ENCODE results near the gene ALDH4A1. TPM values are rescaled to one million over a fixed set of nuclear protein-coding genes. Genes with fewer than 3 reads are reported as not detected.

The ALDH4A1 gene
- total and polyA plus RNA-seq, 9 of the 15 experiments (the other 6 are each of a cell fraction or from before 2014, with no cell fraction given): 0.27 to 31.4 (median 16.6) TPM

DNA sequence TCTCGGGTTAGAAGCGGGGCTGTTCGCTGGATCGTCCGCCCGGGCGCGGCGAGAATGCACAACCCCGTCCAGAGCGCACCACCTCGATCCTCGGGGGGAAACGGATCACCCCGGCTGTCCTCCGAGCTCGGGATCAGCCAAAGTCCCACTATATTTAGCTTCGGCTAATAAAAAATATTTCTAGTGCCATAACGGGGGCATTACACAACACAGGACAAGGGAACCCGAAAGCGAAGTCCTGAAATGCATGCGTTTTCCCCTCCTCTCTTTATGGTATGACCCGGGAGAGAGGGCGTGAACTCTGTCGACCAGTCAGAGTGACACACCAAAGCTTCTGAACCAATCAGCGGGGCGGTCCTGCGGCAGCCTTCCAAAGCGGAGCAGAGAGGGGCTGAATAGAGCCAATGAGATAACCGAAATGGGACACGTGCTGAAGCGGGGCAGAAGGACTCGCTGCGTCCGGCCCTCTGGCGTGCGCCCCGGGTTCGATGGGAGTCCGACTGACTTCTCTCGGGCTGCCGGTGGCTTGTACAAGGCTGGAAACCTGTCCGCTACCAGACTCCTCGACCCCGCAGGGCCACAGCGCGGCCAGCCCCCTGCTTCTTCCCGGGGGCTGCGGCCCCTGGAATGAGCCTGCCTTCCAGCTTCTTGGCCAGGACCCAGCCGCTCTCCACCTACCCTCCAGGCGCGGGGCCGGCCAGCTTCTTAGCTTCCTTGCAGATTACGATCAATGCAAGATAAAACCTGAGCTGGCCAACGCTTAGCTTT is at the start of gene ALDH4A1 (continued):
- TF ChIP-seq ZNF609 (CRISPR knock-in tag; IDR thresholded peaks at IDR 0.05; ENCODE audit: borderline replicate concordance) (no peak), ZBTB7A (IDR thresholded peaks at IDR 0.05; ENCODE audit: borderline replicate concordance, control insufficient read depth, low read depth, low read length) (peak; percentile 75; the same call in 1 of the 2 replicates), CHD2 (IDR thresholded peaks at IDR 0.05; ENCODE audit: low read depth, low read length) (peak; percentile 49; the same call in 1 of the 2 replicates), POLR2AphosphoS5 (IDR thresholded peaks at IDR 0.05; ENCODE audit: control insufficient read depth, insufficient read depth, low read depth, low read length) (peak; percentile 66), SRSF7 (optimal IDR thresholded peaks at IDR 0.05; ENCODE audit: low read depth, low read length) (no peak), GABPB2 (CRISPR knock-in tag; conservative IDR thresholded peaks at IDR 0.05) (no peak), HNRNPUL1 (IDR thresholded peaks at IDR 0.05; ENCODE audit: low read length) (no peak), FOXA3 (CRISPR knock-in tag; conservative IDR thresholded peaks at IDR 0.05 in 1 of 2, IDR thresholded peaks at IDR 0.05 in 1 of 2) (peak in 1 of 2 experiments; percentile 76; a peak in 1 of 4 replicates), HNRNPK (IDR thresholded peaks at IDR 0.05; ENCODE audit: low read depth, low read length, poor library complexity, severe bottlenecking) (no peak), JUN (IDR thresholded peaks at IDR 0.05; ENCODE audit: borderline replicate concordance, low read depth, low read length) (peak; percentile 46; the same call in 1 of the 2 replicates), JUN (CRISPR knock-in tag; IDR thresholded peaks at IDR 0.05; ENCODE audit: borderline replicate concordance) (peak; percentile 60; the same call in 1 of the 2 replicates), TCF7L2 (IDR thresholded peaks at IDR 0.05; ENCODE audit: low read depth, low read length) (peak; percentile 98), ZNF239 (CRISPR knock-in tag; IDR thresholded peaks at IDR 0.05) (peak; percentile 18; the same call in 1 of the 2 replicates)
- TF ChIP-seq, protein P1, sequence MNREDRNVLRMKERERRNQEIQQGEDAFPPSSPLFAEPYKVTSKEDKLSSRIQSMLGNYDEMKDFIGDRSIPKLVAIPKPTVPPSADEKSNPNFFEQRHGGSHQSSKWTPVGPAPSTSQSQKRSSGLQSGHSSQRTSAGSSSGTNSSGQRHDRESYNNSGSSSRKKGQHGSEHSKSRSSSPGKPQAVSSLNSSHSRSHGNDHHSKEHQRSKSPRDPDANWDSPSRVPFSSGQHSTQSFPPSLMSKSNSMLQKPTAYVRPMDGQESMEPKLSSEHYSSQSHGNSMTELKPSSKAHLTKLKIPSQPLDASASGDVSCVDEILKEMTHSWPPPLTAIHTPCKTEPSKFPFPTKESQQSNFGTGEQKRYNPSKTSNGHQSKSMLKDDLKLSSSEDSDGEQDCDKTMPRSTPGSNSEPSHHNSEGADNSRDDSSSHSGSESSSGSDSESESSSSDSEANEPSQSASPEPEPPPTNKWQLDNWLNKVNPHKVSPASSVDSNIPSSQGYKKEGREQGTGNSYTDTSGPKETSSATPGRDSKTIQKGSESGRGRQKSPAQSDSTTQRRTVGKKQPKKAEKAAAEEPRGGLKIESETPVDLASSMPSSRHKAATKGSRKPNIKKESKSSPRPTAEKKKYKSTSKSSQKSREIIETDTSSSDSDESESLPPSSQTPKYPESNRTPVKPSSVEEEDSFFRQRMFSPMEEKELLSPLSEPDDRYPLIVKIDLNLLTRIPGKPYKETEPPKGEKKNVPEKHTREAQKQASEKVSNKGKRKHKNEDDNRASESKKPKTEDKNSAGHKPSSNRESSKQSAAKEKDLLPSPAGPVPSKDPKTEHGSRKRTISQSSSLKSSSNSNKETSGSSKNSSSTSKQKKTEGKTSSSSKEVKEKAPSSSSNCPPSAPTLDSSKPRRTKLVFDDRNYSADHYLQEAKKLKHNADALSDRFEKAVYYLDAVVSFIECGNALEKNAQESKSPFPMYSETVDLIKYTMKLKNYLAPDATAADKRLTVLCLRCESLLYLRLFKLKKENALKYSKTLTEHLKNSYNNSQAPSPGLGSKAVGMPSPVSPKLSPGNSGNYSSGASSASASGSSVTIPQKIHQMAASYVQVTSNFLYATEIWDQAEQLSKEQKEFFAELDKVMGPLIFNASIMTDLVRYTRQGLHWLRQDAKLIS (CRISPR knock-in tag; IDR thresholded peaks at IDR 0.05): peak; percentile 71; the same call in 1 of the 2 replicates
- TF ChIP-seq, protein P2, sequence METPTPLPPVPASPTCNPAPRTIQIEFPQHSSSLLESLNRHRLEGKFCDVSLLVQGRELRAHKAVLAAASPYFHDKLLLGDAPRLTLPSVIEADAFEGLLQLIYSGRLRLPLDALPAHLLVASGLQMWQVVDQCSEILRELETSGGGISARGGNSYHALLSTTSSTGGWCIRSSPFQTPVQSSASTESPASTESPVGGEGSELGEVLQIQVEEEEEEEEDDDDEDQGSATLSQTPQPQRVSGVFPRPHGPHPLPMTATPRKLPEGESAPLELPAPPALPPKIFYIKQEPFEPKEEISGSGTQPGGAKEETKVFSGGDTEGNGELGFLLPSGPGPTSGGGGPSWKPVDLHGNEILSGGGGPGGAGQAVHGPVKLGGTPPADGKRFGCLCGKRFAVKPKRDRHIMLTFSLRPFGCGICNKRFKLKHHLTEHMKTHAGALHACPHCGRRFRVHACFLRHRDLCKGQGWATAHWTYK (CRISPR knock-in tag; IDR thresholded peaks at IDR 0.05): peak; percentile 53; the same call in 1 of the 2 replicates
